Neuronal stem cell (in vitro differentiated cells): ENCODE data around the gene STMN1. TPM values are rescaled to one million over a fixed set of nuclear protein-coding genes. Genes with fewer than 3 reads are reported as not detected.

ENCODE experiments used
- DNase-seq: peaks from one replicate; pipeline ENCODE4 v3.0.0-alpha.2; 2013; ENCODE audit warnings: low spot score
- H2AFZ ChIP-seq: one replicate; pipeline ENCODE4 v1.6.1; 2013; ENCODE audit warnings: mild to moderate bottlenecking, low read length, inconsistent platforms
- H2AK5ac ChIP-seq: 2 replicates; pipeline ENCODE4 v1.6.1; 2013; ENCODE audit warnings: low read depth, mild to moderate bottlenecking, inconsistent platforms, low read length, moderate library complexity, mixed read lengths
- H2BK120ac ChIP-seq: 2 replicates; pipeline ENCODE4 v1.6.1; 2013; ENCODE audit warnings: low read depth, mild to moderate bottlenecking, inconsistent platforms, low read length, moderate library complexity, mixed read lengths
- H2BK12ac ChIP-seq: one replicate; pipeline ENCODE4 v1.6.1; 2013; ENCODE audit warnings: low read length, inconsistent platforms
- H2BK15ac ChIP-seq: 2 replicates; pipeline ENCODE4 v1.6.1; 2013; ENCODE audit warnings: mild to moderate bottlenecking, low read length, inconsistent platforms, mixed read lengths
- H2BK5ac ChIP-seq: one replicate; pipeline ENCODE4 v1.6.1; 2013; ENCODE audit warnings: inconsistent platforms, mild to moderate bottlenecking, low read length, moderate library complexity
- H3K14ac ChIP-seq: one replicate; pipeline ENCODE4 v1.6.1; 2013; ENCODE audit warnings: low read length, inconsistent platforms
- H3K18ac ChIP-seq: 2 replicates; pipeline ENCODE4 v1.6.1; 2013; ENCODE audit warnings: low read length, inconsistent platforms
- H3K23ac ChIP-seq: 2 replicates; pipeline ENCODE4 v1.6.1; 2013; ENCODE audit warnings: low read depth, mild to moderate bottlenecking, mixed read lengths, low read length, inconsistent platforms; ENCODE audit not compliant: poor library complexity
- H3K27ac ChIP-seq: replicated peaks from 3 replicates; pipeline ENCODE4 v1.5.1; 2013; ENCODE audit warnings: low read length, inconsistent platforms
- H3K27me3 ChIP-seq, 3 experiments: 2 replicates each; pipeline ENCODE4 v1.6.1; 2013; ENCODE audit warnings: low read length in 3 of 3, mild to moderate bottlenecking in 2 of 3, inconsistent platforms in 1 of 3, low read depth in 1 of 3, mixed read lengths in 1 of 3, moderate library complexity in 1 of 3; ENCODE audit not compliant: control insufficient read depth in 3 of 3, insufficient read depth in 3 of 3
- H3K36me3 ChIP-seq, 2 donors: replicated peaks in 1 of 2; 2 replicates each; pipeline ENCODE4 v1.6.1; 2013; ENCODE audit warnings: low read length in 2 of 2; ENCODE audit not compliant: control insufficient read depth in 2 of 2, insufficient read depth in 2 of 2
- H3K4ac ChIP-seq: 2 replicates; pipeline ENCODE4 v1.6.1; 2013; ENCODE audit warnings: inconsistent platforms, mild to moderate bottlenecking, low read length, moderate library complexity
- H3K4me1 ChIP-seq, 2 donors: 1 replicate in 1 of 2; 2 replicates in 1 of 2; pipeline ENCODE4 v1.6.1; 2013; ENCODE audit warnings: low read length in 2 of 2, low read depth in 1 of 2; ENCODE audit not compliant: control insufficient read depth in 2 of 2, insufficient read depth in 1 of 2
- H3K4me2 ChIP-seq: one replicate; pipeline ENCODE4 v1.6.1; 2013; ENCODE audit warnings: mild to moderate bottlenecking, low read length, inconsistent platforms; ENCODE audit not compliant: insufficient read depth, poor library complexity, severe bottlenecking
- H3K4me3 ChIP-seq, 2 donors: 2 replicates each; pipeline ENCODE4 v1.5.1; 2013; ENCODE audit warnings: low read length in 2 of 2, mild to moderate bottlenecking in 2 of 2, inconsistent platforms in 1 of 2, moderate library complexity in 1 of 2
- H3K79me1 ChIP-seq: one replicate; pipeline ENCODE4 v1.6.1; 2013; ENCODE audit warnings: low read depth, mild to moderate bottlenecking, inconsistent platforms, low read length, moderate library complexity
- H3K9ac ChIP-seq: one replicate; pipeline ENCODE4 v1.6.1; 2013; ENCODE audit warnings: mild to moderate bottlenecking, low read depth, low read length, inconsistent platforms; ENCODE audit not compliant: poor library complexity
- H3K9me3 ChIP-seq, 2 donors: replicated peaks in 1 of 2; 2 replicates each; pipeline versions ENCODE3 to v1.6.1; 2013; ENCODE audit warnings: low read length in 2 of 2, mild to moderate bottlenecking in 2 of 2, inconsistent platforms in 1 of 2, low read depth in 1 of 2, mixed read lengths in 1 of 2, moderate library complexity in 1 of 2; ENCODE audit not compliant: control insufficient read depth in 2 of 2, insufficient read depth in 1 of 2
- H4K8ac ChIP-seq: one replicate; pipeline ENCODE4 v1.6.1; 2013; ENCODE audit warnings: low read depth, mild to moderate bottlenecking, inconsistent platforms, low read length, moderate library complexity
- H4K91ac ChIP-seq: one replicate; pipeline ENCODE4 v1.6.1; 2013; ENCODE audit warnings: low read length, low read depth, mild to moderate bottlenecking, inconsistent platforms; ENCODE audit not compliant: poor library complexity
- WGBS, 2 donors: extraction: QIAGEN DNeasy Blood & Tissue Kit; methylation state at CpG; one replicate each; pipeline ENCODE4 v1.1.7; 2013; ENCODE audit warnings: missing lambda C conversion rate in 2 of 2, mixed read lengths in 1 of 2; ENCODE audit not compliant: insufficient read length in 2 of 2, insufficient replicate concordance in 1 of 2; ENCODE audit errors: extremely low coverage in 2 of 2; 5-methylcytosine and 5-hydroxymethylcytosine counted together
- small RNA-seq: library from polyadenylated mRNA; stranded (forward); fragments of <200 nt; extraction: miRNeasy Mini kit (QIAGEN cat#:217004); gene quantifications from one replicate; pipeline ENCODE3, GENCODE V24; 2013; ENCODE audit not compliant: insufficient read depth

Gene STMN1

GRCh38 chr1:25858494-25858893, 47.7 kb downstream of the STMN1 start:
- no peaks in the 10 kb centered on the region for H3K9me3 ChIP-seq
- no peak overlapping the region for H4K91ac ChIP-seq
- H3K4me3 ChIP-seq = peak overlapping the region; percentile 92
- H2AFZ ChIP-seq = peak overlapping the region; percentile 93
- H2AK5ac ChIP-seq = no peak overlapping the region
- no CpG with 5 or more reads among the region's 7 CpGs for WGBS, 2 donors
- no peak overlapping the region for H3K27ac ChIP-seq
- H3K9ac ChIP-seq = peak overlapping the region; percentile 46
- H2BK120ac ChIP-seq = no peak overlapping the region
- H3K18ac ChIP-seq = peak overlapping the region; percentile 82
- H3K4me1 ChIP-seq = peaks cover 3 to 6% of the 10 kb centered on the region in 2 donors
- H2BK12ac ChIP-seq = no peak overlapping the region
- no peaks in the 10 kb centered on the region for H3K27me3 ChIP-seq
- H2BK15ac ChIP-seq = no peak overlapping the region
- DNase-seq = no peak
- H3K36me3 ChIP-seq = peaks cover 2 to 14% of the 10 kb centered on the region in 2 donors
- H2BK5ac ChIP-seq = no peak overlapping the region
- H3K79me1 ChIP-seq = no peaks in the 10 kb centered on the region
- H3K23ac ChIP-seq = peak overlapping the region; percentile 90
- no peak overlapping the region for H3K14ac ChIP-seq
- no peak overlapping the region for H4K8ac ChIP-seq
- H3K4ac ChIP-seq = no peak overlapping the region
- H3K4me2 ChIP-seq = peak overlapping the region; percentile 98

DNA sequence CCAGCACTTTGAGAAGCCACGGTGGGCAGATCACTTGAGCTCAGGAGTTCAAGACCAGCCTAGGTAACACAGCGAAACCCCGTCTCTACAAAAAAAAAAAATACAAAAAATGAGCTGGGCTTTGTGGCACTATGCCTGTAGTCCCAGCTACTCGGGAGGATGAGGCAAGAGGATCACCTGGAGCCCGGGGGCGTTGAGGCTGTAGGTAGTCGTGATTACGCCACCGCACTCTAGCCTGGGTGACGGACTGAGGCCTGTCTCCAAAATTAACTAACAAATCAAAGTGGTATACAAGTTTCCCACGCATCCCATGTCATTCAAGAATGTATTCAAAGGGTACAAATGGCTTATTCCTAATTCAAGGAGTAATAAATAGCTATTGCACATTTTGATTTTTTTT, 49.4 kb downstream of the STMN1 start:
- no peak overlapping the region for H4K8ac ChIP-seq
- peaks cover 3 to 6% of the 10 kb centered on the region in 2 donors for H3K4me1 ChIP-seq
- H3K9ac ChIP-seq = no peak overlapping the region
- no peak overlapping the region for H3K4me3 ChIP-seq
- H3K36me3 ChIP-seq = no peaks in the 10 kb centered on the region
- peaks cover 0 to 3% of the 10 kb centered on the region in 2 donors for H3K9me3 ChIP-seq
- peaks cover 0 to under 1% (median 0%) of the 10 kb centered on the region in 3 experiments for H3K27me3 ChIP-seq
- no peak overlapping the region for H3K18ac ChIP-seq
- no peak overlapping the region for H2BK5ac ChIP-seq
- no peak overlapping the region for H2AFZ ChIP-seq
- DNase-seq = no peak
- H4K91ac ChIP-seq = no peak overlapping the region
- no peak overlapping the region for H3K23ac ChIP-seq
- H3K79me1 ChIP-seq = no peaks in the 10 kb centered on the region
- no peak overlapping the region for H2BK120ac ChIP-seq
- H3K4me2 ChIP-seq = no peak overlapping the region
- H2BK15ac ChIP-seq = no peak overlapping the region
- no peak overlapping the region for H3K14ac ChIP-seq
- H3K4ac ChIP-seq = no peak overlapping the region
- no peak overlapping the region for H3K27ac ChIP-seq
- H2BK12ac ChIP-seq = no peak overlapping the region
- WGBS, 2 donors = no CpG with 5 or more reads among the region's 11 CpGs
- H2AK5ac ChIP-seq = no peak overlapping the region

- no peak overlapping the region for H3K14ac ChIP-seq
- no peak overlapping the region for H2BK5ac ChIP-seq
- H3K36me3 ChIP-seq = no peaks in the 10 kb centered on the region
- no peak overlapping the region for H2AK5ac ChIP-seq
- WGBS, 2 donors = no CpG with 5 or more reads among the region's 2 CpGs
- no peak overlapping the region for H2BK12ac ChIP-seq
- DNase-seq = no peak
- no peak overlapping the region for H3K18ac ChIP-seq
- H2BK15ac ChIP-seq = no peak overlapping the region
- no peak overlapping the region for H2BK120ac ChIP-seq
- no peak overlapping the region for H3K4me2 ChIP-seq
- H3K27ac ChIP-seq = no peak overlapping the region
- H4K91ac ChIP-seq = no peak overlapping the region
- H4K8ac ChIP-seq = no peak overlapping the region
- no peak overlapping the region for H3K23ac ChIP-seq
- H3K4ac ChIP-seq = no peak overlapping the region
- peaks cover 0 to 4% of the 10 kb centered on the region in 2 donors for H3K9me3 ChIP-seq
- H3K27me3 ChIP-seq = peaks cover 0 to 2% (median 0%) of the 10 kb centered on the region in 3 experiments
- no peak overlapping the region for H3K9ac ChIP-seq
- H2AFZ ChIP-seq = no peak overlapping the region
- no peaks in the 10 kb centered on the region for H3K79me1 ChIP-seq
- peaks cover 2 to 3% of the 10 kb centered on the region in 2 donors for H3K4me1 ChIP-seq
- H3K4me3 ChIP-seq = no peak overlapping the region
These were observed 51.7 kb downstream of the STMN1 start for GRCh38 chr1:25854554-25854953.

Small RNA genes within 50 kb of the gene (small RNA-seq; reads per million reads assigned to genes)
- gene AL033528.1 (not detected), gene RF00019 (not detected), gene SNRPFP2 (not detected)
